ENCODE measurements around the gene DPYD. TPM values are rescaled to one million over a fixed set of nuclear protein-coding genes. Genes with fewer than 3 reads are reported as not detected.

Gene DPYD
- polyA plus RNA-seq, 1 of the 3 experiments (the other 2 are of a cell fraction), result 23.0 TPM

GRCh38 chr1:97593192-97593591, 327.6 kb downstream of the DPYD start:
- H3K4me1 ChIP-seq (ENCODE audit: control insufficient read depth in 1 of 2, insufficient read depth in 2 of 2, low read depth in 1 of 2, low read length in 1 of 2), result no peaks in the 10 kb centered on the region
- WGBS (ENCODE audit: low lambda C conversion rate), result 96% methylated on average over 8 of the region's 8 CpGs
- CTCF ChIA-PET, result interaction anchor here (0.7 kb wide), 1 partner anchor 58 kb away, joined by 3 read pairs; no protein-coding TSS in a partner anchor

GRCh38 chr1:97588772-97589171, 332.1 kb downstream of the DPYD start:
- no peaks in the 10 kb centered on the region for H4K20me1 ChIP-seq (ENCODE audit: insufficient read depth)
- H3K4me1 ChIP-seq (ENCODE audit: control insufficient read depth in 1 of 2, insufficient read depth in 2 of 2, low read depth in 1 of 2, low read length in 1 of 2), result no peaks in the 10 kb centered on the region
- H3K79me2 ChIP-seq (ENCODE audit: insufficient read depth), result no peaks in the 10 kb centered on the region
- peaks cover 3% of the 10 kb centered on the region for H3F3A ChIP-seq (replicated peaks; ENCODE audit: insufficient read depth)
- ChIA-PET CTCF (no interaction called here), POLR2A (no interaction called here)
- no peak overlapping the region for H3K4me3 ChIP-seq (ENCODE audit: low read depth in 2 of 2, low read length in 1 of 2)
- no peak overlapping the region for H3K9ac ChIP-seq
- no peak overlapping the region for H3K4me2 ChIP-seq
- no peaks in the 10 kb centered on the region for H3K9me3 ChIP-seq
- TF ChIP-seq TCF12 (IDR thresholded peaks at IDR 0.05) (no peak), NFIC (IDR thresholded peaks at IDR 0.05; ENCODE audit: borderline replicate concordance) (no peak), USF2 (IDR thresholded peaks at IDR 0.05; ENCODE audit: borderline replicate concordance, low read depth, low read length) (no peak), MEF2A (IDR thresholded peaks at IDR 0.05; ENCODE audit: borderline replicate concordance, low read depth) (no peak), RXRA (IDR thresholded peaks at IDR 0.05; ENCODE audit: borderline replicate concordance, low read depth) (no peak), YY1 (IDR thresholded peaks at IDR 0.05; ENCODE audit: low read depth) (no peak), ZBTB33 (IDR thresholded peaks at IDR 0.05; ENCODE audit: borderline replicate concordance, low read depth) (no peak), GABPA (IDR thresholded peaks at IDR 0.05; ENCODE audit: low read depth) (no peak), USF1 (IDR thresholded peaks at IDR 0.05; ENCODE audit: borderline replicate concordance, low read depth) (no peak), IRF3 (IDR thresholded peaks at IDR 0.05; ENCODE audit: low read depth, low read length) (no peak), GATA2 (CRISPR knock-in tag; IDR thresholded peaks at IDR 0.05) (no peak), JUND (IDR thresholded peaks at IDR 0.05) (no peak), TEAD4 (IDR thresholded peaks at IDR 0.05; ENCODE audit: borderline replicate concordance, insufficient read depth) (no peak)
- no peak overlapping the region; a peak in 1 of 4 replicates for H3K27ac ChIP-seq (ENCODE audit: low read depth in 2 of 2, low read length in 1 of 2)
- no peak overlapping the region for H2AFZ ChIP-seq (ENCODE audit: low read depth)
- DNase-seq, result no peak
- H3K9me2 ChIP-seq, result no peaks in the 10 kb centered on the region
- no peaks in the 10 kb centered on the region for H3K27me3 ChIP-seq (ENCODE audit: insufficient read depth)
- H3K36me3 ChIP-seq (replicated peaks in 1 of 2; ENCODE audit: control insufficient read depth in 1 of 2, insufficient read depth in 2 of 2, low read length in 1 of 2), result peaks cover 2 to 59% of the 10 kb centered on the region in 2 experiments

More at GRCh38 chr1:97593192-97593591, 327.6 kb downstream of the DPYD start:
- H3K9ac ChIP-seq, result no peak overlapping the region
- POLR2A ChIA-PET, result no interaction called here
- H3K4me2 ChIP-seq, result no peak overlapping the region
- no peaks in the 10 kb centered on the region for H3K79me2 ChIP-seq (ENCODE audit: insufficient read depth)
- no peak for TF ChIP-seq POLR2AphosphoS5 (IDR thresholded peaks at IDR 0.05; ENCODE audit: low read depth, low read length)
- no peak for TF ChIP-seq FOXM1 (IDR thresholded peaks at IDR 0.05; ENCODE audit: low read depth)
- no peak for TF ChIP-seq NRF1 (IDR thresholded peaks at IDR 0.05; ENCODE audit: low read depth, low read length)
- TF ChIP-seq FOSL2 (IDR thresholded peaks at IDR 0.05; ENCODE audit: borderline replicate concordance, low read depth), result no peak
- no peak for TF ChIP-seq EP300 (IDR thresholded peaks at IDR 0.05; ENCODE audit: borderline replicate concordance in 1 of 2, low read depth in 1 of 2, low read length in 1 of 2)
- no peak for TF ChIP-seq ZBTB33 (IDR thresholded peaks at IDR 0.05; ENCODE audit: borderline replicate concordance, low read depth)
- no peak for DNase-seq
- H3K27ac ChIP-seq (ENCODE audit: low read depth in 2 of 2, low read length in 1 of 2), result no peak overlapping the region
- H3K9me3 ChIP-seq, result no peaks in the 10 kb centered on the region
- no peaks in the 10 kb centered on the region for H3F3A ChIP-seq (replicated peaks; ENCODE audit: insufficient read depth)
- H3K9me2 ChIP-seq, result no peaks in the 10 kb centered on the region
- no peaks in the 10 kb centered on the region for H3K27me3 ChIP-seq (ENCODE audit: insufficient read depth)
- H3K4me3 ChIP-seq (ENCODE audit: low read depth in 2 of 2, low read length in 1 of 2), result no peak overlapping the region
- H2AFZ ChIP-seq (ENCODE audit: low read depth), result no peak overlapping the region
- peaks cover 8 to 57% of the 10 kb centered on the region in 2 experiments for H3K36me3 ChIP-seq (replicated peaks in 1 of 2; ENCODE audit: control insufficient read depth in 1 of 2, insufficient read depth in 2 of 2, low read length in 1 of 2)
- H4K20me1 ChIP-seq (ENCODE audit: insufficient read depth), result no peaks in the 10 kb centered on the region
